Fibroblast of lung (primary cell): ENCODE measurements around the gene FERMT2. TPM values are rescaled to one million over a fixed set of nuclear protein-coding genes. Genes with fewer than 3 reads are reported as not detected.
A peak's percentile ranks its signal among the peaks of the same experiment; 100 is the strongest.

Experiments
- DNase-seq, 2 donors: peaks; one replicate each; pipeline versions ENCODE4 v3.0.0 to v3.0.0-alpha.2; 2010; ENCODE audit warnings: low read depth in 2 of 2
- H2AFZ ChIP-seq: 2 replicates; pipeline ENCODE4 v1.5.1; 2012; ENCODE audit warnings: low read length, control low read depth, inconsistent platforms
- H3K27ac ChIP-seq: 2 replicates; pipeline ENCODE4 v1.5.1; 2011; ENCODE audit warnings: low read length, control low read depth; ENCODE audit not compliant: insufficient read depth
- H3K27me3 ChIP-seq: 2 replicates; pipeline ENCODE4 v1.5.1; 2011; ENCODE audit warnings: mild to moderate bottlenecking, low read length; ENCODE audit not compliant: control insufficient read depth, insufficient read depth
- H3K36me3 ChIP-seq: 2 replicates; pipeline ENCODE4 v1.5.1; 2011; ENCODE audit warnings: low read length; ENCODE audit not compliant: control insufficient read depth, insufficient read depth
- H3K4me1 ChIP-seq: 2 replicates; pipeline ENCODE4 v1.5.1; 2011; ENCODE audit warnings: low read length; ENCODE audit not compliant: control insufficient read depth, insufficient read depth; ENCODE audit errors: extremely low read depth
- H3K4me2 ChIP-seq: 2 replicates; pipeline ENCODE4 v1.5.1; 2011; ENCODE audit warnings: low read length, control low read depth; ENCODE audit not compliant: insufficient read depth; ENCODE audit errors: extremely low read depth
- H3K4me3 ChIP-seq, 4 experiments: fragments of 200-600 bp in 1 of 4; sonication (generic) in 1 of 4; replicated peaks in 1 of 4; 2 replicates each; pipeline ENCODE4 v1.5.1; 2011 to 2016; ENCODE audit warnings: low read length in 4 of 4, low read depth in 3 of 4, mild to moderate bottlenecking in 3 of 4, control low read depth in 2 of 4, inconsistent platforms in 1 of 4, mixed read lengths in 1 of 4; ENCODE audit not compliant: insufficient read depth in 1 of 4; ENCODE audit errors: control extremely low read depth in 1 of 4
- H3K79me2 ChIP-seq: 2 replicates; pipeline ENCODE4 v1.5.1; 2012; ENCODE audit warnings: mild to moderate bottlenecking, low read length, inconsistent platforms; ENCODE audit not compliant: control insufficient read depth, insufficient read depth
- H3K9ac ChIP-seq: 2 replicates; pipeline ENCODE4 v1.5.1; 2011; ENCODE audit warnings: mild to moderate bottlenecking, low read length, control low read depth; ENCODE audit not compliant: insufficient read depth
- H3K9me3 ChIP-seq: 2 replicates; pipeline ENCODE4 v1.5.1; 2012; ENCODE audit warnings: low read depth, low read length; ENCODE audit not compliant: control insufficient read depth, insufficient read depth
- H4K20me1 ChIP-seq: 2 replicates; pipeline ENCODE4 v1.5.1; 2011; ENCODE audit warnings: low read length; ENCODE audit not compliant: control insufficient read depth, insufficient read depth; ENCODE audit errors: extremely low read depth
- EZH2 ChIP-seq: IDR thresholded peaks from 2 replicates; pipeline ENCODE4 v1.5.1; 2012; ENCODE audit warnings: low read length, control low read depth, mild to moderate bottlenecking; ENCODE audit errors: missing control alignments
- polyA plus RNA-seq, 2 donors: library from polyadenylated mRNA; depleted of rRNA in 1 of 2; stranded (reverse) in 1 of 2; unstranded in 1 of 2; fragments of >200 nt; gene quantifications; 2 replicates each; pipeline ENCODE4 v1.2.1, GENCODE V29; 2011 to 2012; ENCODE audit warnings: missing spikeins in 1 of 2
- total RNA-seq: library from RNA; depleted of rRNA; stranded (reverse); fragments of >200 nt; gene quantifications from 2 replicates; pipeline ENCODE4 v1.2.1, GENCODE V29; 2014
- TF ChIP-seq, protein P1 (sequence below), 2 donors: IDR thresholded peaks in 1 of 2; conservative IDR thresholded peaks in 1 of 2; 1 replicate in 1 of 2; 2 replicates in 1 of 2; pipeline ENCODE4 v1.5.1; 2011 to 2012; ENCODE audit warnings: low read length in 2 of 2, control low read depth in 1 of 2, inconsistent platforms in 1 of 2, low read depth in 1 of 2, mild to moderate bottlenecking in 1 of 2

Gene FERMT2
- total and polyA plus RNA-seq, 2 donors (not counting 1 experiment from before 2014, with no cell fraction given) = 111 to 439 TPM

DNA sequence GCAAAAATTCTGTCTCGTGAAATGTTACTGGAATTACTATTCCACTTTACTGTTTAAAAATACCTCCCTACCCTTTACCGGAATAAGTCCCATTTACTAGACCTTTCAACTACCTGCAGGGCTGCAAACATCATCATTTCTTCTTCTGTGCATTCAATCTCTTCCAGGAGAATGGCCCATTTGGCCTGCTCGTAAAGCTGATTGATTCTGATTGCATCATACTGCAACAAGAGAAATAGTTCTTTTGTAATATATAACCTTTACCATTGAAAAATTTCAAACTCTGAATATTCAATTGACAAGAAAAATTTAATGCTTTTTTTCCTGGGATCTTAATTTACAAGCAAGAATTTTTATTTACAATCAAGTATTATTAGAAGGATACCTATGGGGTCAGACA, 72.4 kb downstream of the FERMT2 start:
- Histone ChIP-seq H2AFZ (no peak overlapping the region), H4K20me1 (no peaks in the 10 kb centered on the region), H3K79me2 (peaks cover 29% of the 10 kb centered on the region), H3K4me1 (peaks cover 23% of the 10 kb centered on the region), H3K9ac (no peak overlapping the region), H3K27ac (no peak overlapping the region), H3K4me3 (no peak overlapping the region), H3K36me3 (peaks cover 11% of the 10 kb centered on the region), H3K4me2 (no peak overlapping the region), H3K9me3 (no peaks in the 10 kb centered on the region), H3K27me3 (no peaks in the 10 kb centered on the region)
- DNase-seq = peak in 1 of 2 donors; percentile 60
- no peak for TF ChIP-seq EZH2
- TF ChIP-seq, protein P1, sequence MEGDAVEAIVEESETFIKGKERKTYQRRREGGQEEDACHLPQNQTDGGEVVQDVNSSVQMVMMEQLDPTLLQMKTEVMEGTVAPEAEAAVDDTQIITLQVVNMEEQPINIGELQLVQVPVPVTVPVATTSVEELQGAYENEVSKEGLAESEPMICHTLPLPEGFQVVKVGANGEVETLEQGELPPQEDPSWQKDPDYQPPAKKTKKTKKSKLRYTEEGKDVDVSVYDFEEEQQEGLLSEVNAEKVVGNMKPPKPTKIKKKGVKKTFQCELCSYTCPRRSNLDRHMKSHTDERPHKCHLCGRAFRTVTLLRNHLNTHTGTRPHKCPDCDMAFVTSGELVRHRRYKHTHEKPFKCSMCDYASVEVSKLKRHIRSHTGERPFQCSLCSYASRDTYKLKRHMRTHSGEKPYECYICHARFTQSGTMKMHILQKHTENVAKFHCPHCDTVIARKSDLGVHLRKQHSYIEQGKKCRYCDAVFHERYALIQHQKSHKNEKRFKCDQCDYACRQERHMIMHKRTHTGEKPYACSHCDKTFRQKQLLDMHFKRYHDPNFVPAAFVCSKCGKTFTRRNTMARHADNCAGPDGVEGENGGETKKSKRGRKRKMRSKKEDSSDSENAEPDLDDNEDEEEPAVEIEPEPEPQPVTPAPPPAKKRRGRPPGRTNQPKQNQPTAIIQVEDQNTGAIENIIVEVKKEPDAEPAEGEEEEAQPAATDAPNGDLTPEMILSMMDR (conservative IDR thresholded peaks at IDR 0.05 in 1 of 2, IDR thresholded peaks at IDR 0.05 in 1 of 2; ENCODE audit: low read depth in 1 of 2, low read length in 2 of 2) = no peak

DNA sequence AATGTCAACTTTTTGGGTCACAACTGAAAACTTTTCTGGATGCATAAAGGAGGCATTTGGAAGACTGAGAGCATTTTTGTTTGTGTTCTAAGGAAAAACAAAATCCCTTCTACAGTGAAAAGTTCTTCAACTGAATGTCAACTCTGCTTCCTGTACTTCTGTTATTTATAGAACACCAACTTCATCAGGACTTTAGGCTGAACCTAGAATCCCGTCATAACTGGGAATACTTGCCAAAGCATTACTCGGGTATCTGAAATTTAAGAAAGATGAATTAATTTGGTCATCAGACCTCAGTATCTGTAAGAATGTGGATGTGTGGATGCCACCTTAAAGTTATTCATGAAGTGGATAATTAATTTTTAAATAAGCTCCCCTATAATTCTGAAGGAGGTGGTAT, 73.2 kb downstream of the FERMT2 start:
- DNase-seq = peak; percentile 79 to 80
- Histone ChIP-seq H3K4me1 (peaks cover 23% of the 10 kb centered on the region), H3K36me3 (peaks cover 17% of the 10 kb centered on the region)

DNA sequence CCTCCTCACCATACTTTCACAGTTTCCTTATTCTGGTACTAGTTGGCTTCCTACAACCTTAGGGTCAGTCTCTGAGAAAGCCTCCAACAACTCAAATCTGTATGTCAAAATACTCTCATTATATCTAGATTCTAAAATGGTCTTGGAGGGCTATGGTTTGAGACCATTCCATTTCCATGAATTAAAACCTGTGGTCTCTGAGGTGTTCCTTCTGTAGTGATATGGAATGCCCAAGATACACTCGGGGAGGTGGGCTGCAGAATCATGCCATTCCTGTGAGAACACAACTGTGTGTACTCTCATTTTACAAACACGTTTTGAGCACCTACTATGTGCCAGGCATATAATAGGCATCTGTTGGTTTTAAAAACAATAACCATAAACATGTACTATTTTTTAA, 74.0 kb downstream of the FERMT2 start:
- Histone ChIP-seq H3K79me2 (peaks cover 18% of the 10 kb centered on the region), H3K4me1 (peaks cover 23% of the 10 kb centered on the region), H4K20me1 (no peaks in the 10 kb centered on the region), H3K9me3 (no peaks in the 10 kb centered on the region), H3K9ac (no peak overlapping the region), H3K27ac (peak overlapping the region; percentile 41), H3K27me3 (no peaks in the 10 kb centered on the region), H3K4me3 (no peak overlapping the region), H3K4me2 (no peak overlapping the region), H2AFZ (no peak overlapping the region), H3K36me3 (peaks cover 19% of the 10 kb centered on the region)
- TF ChIP-seq EZH2 = no peak
- peak in 1 of 2 donors; percentile 67 for DNase-seq

More for the DNA sequence above, 73.2 kb downstream of the FERMT2 start:
- no peak overlapping the region for H2AFZ ChIP-seq
- no peaks in the 10 kb centered on the region for H3K27me3 ChIP-seq
- H3K4me3 ChIP-seq = no peak overlapping the region
- peaks cover 24% of the 10 kb centered on the region for H3K79me2 ChIP-seq
- no peaks in the 10 kb centered on the region for H3K9me3 ChIP-seq
- H3K27ac ChIP-seq = peak overlapping the region; percentile 41
- no peak overlapping the region for H3K4me2 ChIP-seq
- H3K9ac ChIP-seq = no peak overlapping the region
- no peaks in the 10 kb centered on the region for H4K20me1 ChIP-seq
- TF ChIP-seq EZH2 = no peak
- TF ChIP-seq, protein P1 (conservative IDR thresholded peaks at IDR 0.05 in 1 of 2, IDR thresholded peaks at IDR 0.05 in 1 of 2; ENCODE audit: low read depth in 1 of 2, low read length in 2 of 2) = no peak
